ENCODE measurements around the gene L3MBTL2.

Gene L3MBTL2

GRCh38 chr22:41260871-41261270 is 55.8 kb downstream of the L3MBTL2 start:
- Histone ChIP-seq H3K9me3 (replicated peaks; ENCODE audit: insufficient read depth, low read length) (no peaks in the 10 kb centered on the region), H3K9ac (ENCODE audit: low read length) (no peak overlapping the region), H3K4me1 (ENCODE audit: low read length) (no peaks in the 10 kb centered on the region), H4K20me1 (ENCODE audit: insufficient read depth, low read length) (no peaks in the 10 kb centered on the region), H3K79me2 (ENCODE audit: low read length) (peaks cover 6% of the 10 kb centered on the region; the same call in 1 of the 2 replicates), H3K4me3 (ENCODE audit: low read length) (no peak overlapping the region), H3K27ac (ENCODE audit: low read length) (no peak overlapping the region), H3F3A (ENCODE audit: insufficient read depth, low read length) (no peaks in the 10 kb centered on the region), H2AFZ (ENCODE audit: low read length) (no peak overlapping the region), H3K36me3 (replicated peaks; ENCODE audit: insufficient read depth, low read length) (peaks cover 11% of the 10 kb centered on the region; the same call in 1 of the 2 replicates), H3K9me2 (replicated peaks; ENCODE audit: insufficient read depth, low read length) (no peaks in the 10 kb centered on the region), H3K4me2 (ENCODE audit: low read depth, low read length) (no peak overlapping the region), H3K27me3 (replicated peaks; ENCODE audit: insufficient read depth, low read length) (no peaks in the 10 kb centered on the region)
- DNase-seq, result no peak
- TF ChIP-seq CTCF (IDR thresholded peaks at IDR 0.05; ENCODE audit: low read length) (no peak), EZH2 (optimal IDR thresholded peaks at IDR 0.05; ENCODE audit: low read depth, low read length) (no peak), EZH2phosphoT487 (IDR thresholded peaks at IDR 0.05; ENCODE audit: low read length) (no peak)

GRCh38 chr22:41261541-41262249 is 56.6 kb downstream of the L3MBTL2 start:
- no peak overlapping the region for H3K9ac ChIP-seq (ENCODE audit: low read length)
- H3K27me3 ChIP-seq (replicated peaks; ENCODE audit: insufficient read depth, low read length), result no peaks in the 10 kb centered on the region
- H2AFZ ChIP-seq (ENCODE audit: low read length), result no peak overlapping the region
- no peak for DNase-seq
- H3K9me2 ChIP-seq (replicated peaks; ENCODE audit: insufficient read depth, low read length), result no peaks in the 10 kb centered on the region
- H3K36me3 ChIP-seq (replicated peaks; ENCODE audit: insufficient read depth, low read length), result peaks cover 11% of the 10 kb centered on the region; the same call in 1 of the 2 replicates
- H4K20me1 ChIP-seq (ENCODE audit: insufficient read depth, low read length), result no peaks in the 10 kb centered on the region
- H3K4me3 ChIP-seq (ENCODE audit: low read length), result no peak overlapping the region
- no peak for TF ChIP-seq EZH2 (optimal IDR thresholded peaks at IDR 0.05; ENCODE audit: low read depth, low read length)
- no peak for TF ChIP-seq CTCF (IDR thresholded peaks at IDR 0.05; ENCODE audit: low read length)
- TF ChIP-seq EZH2phosphoT487 (IDR thresholded peaks at IDR 0.05; ENCODE audit: low read length), result no peak
- no peak overlapping the region for H3K27ac ChIP-seq (ENCODE audit: low read length)
- H3K9me3 ChIP-seq (replicated peaks; ENCODE audit: insufficient read depth, low read length), result no peaks in the 10 kb centered on the region
- H3K4me2 ChIP-seq (ENCODE audit: low read depth, low read length), result no peak overlapping the region
- peaks cover 3% of the 10 kb centered on the region; the same call in 1 of the 2 replicates for H3F3A ChIP-seq (ENCODE audit: insufficient read depth, low read length)
- no peaks in the 10 kb centered on the region for H3K4me1 ChIP-seq (ENCODE audit: low read length)
- peaks cover 6% of the 10 kb centered on the region; the same call in 1 of the 2 replicates for H3K79me2 ChIP-seq (ENCODE audit: low read length)

GRCh38 chr22:41262250-41262765 is 57.2 kb downstream of the L3MBTL2 start:
- no peaks in the 10 kb centered on the region for H3K4me1 ChIP-seq (ENCODE audit: low read length)
- H2AFZ ChIP-seq (ENCODE audit: low read length), result no peak overlapping the region
- no peak for DNase-seq
- H3K27ac ChIP-seq (ENCODE audit: low read length), result no peak overlapping the region
- H3K79me2 ChIP-seq (ENCODE audit: low read length), result peaks cover 6% of the 10 kb centered on the region; the same call in 1 of the 2 replicates
- no peaks in the 10 kb centered on the region for H3K27me3 ChIP-seq (replicated peaks; ENCODE audit: insufficient read depth, low read length)
- H3F3A ChIP-seq (ENCODE audit: insufficient read depth, low read length), result peaks cover 3% of the 10 kb centered on the region; the same call in 1 of the 2 replicates
- H3K36me3 ChIP-seq (replicated peaks; ENCODE audit: insufficient read depth, low read length), result peaks cover 11% of the 10 kb centered on the region
- TF ChIP-seq CTCF (IDR thresholded peaks at IDR 0.05; ENCODE audit: low read length) (no peak), EZH2 (optimal IDR thresholded peaks at IDR 0.05; ENCODE audit: low read depth, low read length) (no peak), EZH2phosphoT487 (IDR thresholded peaks at IDR 0.05; ENCODE audit: low read length) (no peak)
- no peak overlapping the region for H3K4me2 ChIP-seq (ENCODE audit: low read depth, low read length)
- no peak overlapping the region for H3K4me3 ChIP-seq (ENCODE audit: low read length)
- H3K9ac ChIP-seq (ENCODE audit: low read length), result no peak overlapping the region
- H3K9me3 ChIP-seq (replicated peaks; ENCODE audit: insufficient read depth, low read length), result no peaks in the 10 kb centered on the region
- H4K20me1 ChIP-seq (ENCODE audit: insufficient read depth, low read length), result no peaks in the 10 kb centered on the region
- no peaks in the 10 kb centered on the region for H3K9me2 ChIP-seq (replicated peaks; ENCODE audit: insufficient read depth, low read length)

Data from MM.1S (cell line).